Endothelial cell of umbilical vein (primary cell): Measurements from ENCODE around the gene FSTL4.

Experiments used
- POLR2AphosphoS5 ChIP-seq: IDR thresholded peaks from 2 replicates; pipeline ENCODE4 v1.6.1; 2012; ENCODE audit warnings: low read depth, mild to moderate bottlenecking, control low read depth, low read length, moderate library complexity; ENCODE audit not compliant: insufficient read depth
- TF ChIP-seq, protein P1 (sequence below), 2 donors: IDR thresholded peaks; 1 replicate in 1 of 2; 2 replicates in 1 of 2; pipeline ENCODE4 v1.5.1; 2011; ENCODE audit warnings: low read length in 2 of 2, mild to moderate bottlenecking in 2 of 2, moderate library complexity in 2 of 2, control low read depth in 1 of 2, inconsistent platforms in 1 of 2, low read depth in 1 of 2; ENCODE audit not compliant: insufficient read depth in 1 of 2; ENCODE audit errors: extremely low read depth in 1 of 2
- TF ChIP-seq, protein P2 (sequence below): IDR thresholded peaks from 2 replicates; pipeline ENCODE4 v1.6.1; 2011; ENCODE audit not compliant: insufficient read depth, insufficient read length

DNA sequence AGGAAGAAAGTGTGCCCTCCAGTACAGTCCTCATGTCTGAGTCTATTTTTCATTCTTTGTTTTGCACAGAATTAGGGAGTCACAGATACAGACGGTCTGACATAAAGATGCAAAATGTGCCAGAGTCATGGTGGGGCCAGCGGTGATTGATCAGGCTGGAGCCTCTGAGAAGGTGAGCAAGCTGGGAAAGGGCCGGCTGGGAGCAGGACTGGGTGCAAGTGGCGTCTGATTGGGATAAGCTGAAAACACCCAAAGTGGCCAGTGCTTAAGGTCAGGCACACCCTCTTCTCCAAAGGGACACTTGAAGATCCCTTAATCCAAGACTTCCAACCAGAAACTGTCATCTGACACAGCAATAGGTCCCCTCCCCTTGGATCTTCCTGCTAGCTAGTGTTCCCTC lies 32.6 kb downstream of the FSTL4 start:
- TF ChIP-seq, protein P1, sequence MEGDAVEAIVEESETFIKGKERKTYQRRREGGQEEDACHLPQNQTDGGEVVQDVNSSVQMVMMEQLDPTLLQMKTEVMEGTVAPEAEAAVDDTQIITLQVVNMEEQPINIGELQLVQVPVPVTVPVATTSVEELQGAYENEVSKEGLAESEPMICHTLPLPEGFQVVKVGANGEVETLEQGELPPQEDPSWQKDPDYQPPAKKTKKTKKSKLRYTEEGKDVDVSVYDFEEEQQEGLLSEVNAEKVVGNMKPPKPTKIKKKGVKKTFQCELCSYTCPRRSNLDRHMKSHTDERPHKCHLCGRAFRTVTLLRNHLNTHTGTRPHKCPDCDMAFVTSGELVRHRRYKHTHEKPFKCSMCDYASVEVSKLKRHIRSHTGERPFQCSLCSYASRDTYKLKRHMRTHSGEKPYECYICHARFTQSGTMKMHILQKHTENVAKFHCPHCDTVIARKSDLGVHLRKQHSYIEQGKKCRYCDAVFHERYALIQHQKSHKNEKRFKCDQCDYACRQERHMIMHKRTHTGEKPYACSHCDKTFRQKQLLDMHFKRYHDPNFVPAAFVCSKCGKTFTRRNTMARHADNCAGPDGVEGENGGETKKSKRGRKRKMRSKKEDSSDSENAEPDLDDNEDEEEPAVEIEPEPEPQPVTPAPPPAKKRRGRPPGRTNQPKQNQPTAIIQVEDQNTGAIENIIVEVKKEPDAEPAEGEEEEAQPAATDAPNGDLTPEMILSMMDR (IDR thresholded peaks at IDR 0.05; ENCODE audit: extremely low read depth in 1 of 2, insufficient read depth in 1 of 2, low read depth in 1 of 2, low read length in 2 of 2) = no peak
- TF ChIP-seq, protein P2, sequence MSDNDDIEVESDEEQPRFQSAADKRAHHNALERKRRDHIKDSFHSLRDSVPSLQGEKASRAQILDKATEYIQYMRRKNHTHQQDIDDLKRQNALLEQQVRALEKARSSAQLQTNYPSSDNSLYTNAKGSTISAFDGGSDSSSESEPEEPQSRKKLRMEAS = no peak
- TF ChIP-seq POLR2AphosphoS5 = no peak
